Kidney (tissue), 14 donors: Measurements from ENCODE around the gene PA2G4. TPM values are rescaled to one million over a fixed set of nuclear protein-coding genes. Genes with fewer than 3 reads are reported as not detected.

ENCODE experiments used
- DNase-seq, 5 donors: peaks; one replicate each; pipeline ENCODE4 v3.0.0-alpha.2; 2013 to 2020
- FAIRE-seq: peaks from 2 replicates; lab custom pipeline; 2012; peaks lifted over from hg19 to GRCh38; lab: Jason Lieb, UNC
- H3K27ac ChIP-seq, 2 donors: one replicate each; pipeline ENCODE4 v1.7.0; 2013; ENCODE audit warnings: low read depth in 2 of 2, low read length in 2 of 2, inconsistent platforms in 1 of 2
- H3K27me3 ChIP-seq: one replicate; pipeline ENCODE4 v1.7.1; 2013; ENCODE audit warnings: low read length, inconsistent platforms; ENCODE audit not compliant: control insufficient read depth, insufficient read depth
- H3K36me3 ChIP-seq, 3 donors: one replicate each; pipeline versions ENCODE4 v1.7.0 to v1.7.1; 2013; ENCODE audit warnings: low read length in 3 of 3, control low read depth in 1 of 3, inconsistent platforms in 1 of 3; ENCODE audit not compliant: insufficient read depth in 3 of 3, control insufficient read depth in 2 of 3
- H3K4me1 ChIP-seq, 3 donors: one replicate each; pipeline versions ENCODE4 v1.7.0 to v1.7.1; 2013; ENCODE audit warnings: low read length in 3 of 3, inconsistent platforms in 1 of 3, low read depth in 1 of 3; ENCODE audit not compliant: control insufficient read depth in 2 of 3, insufficient read depth in 2 of 3
- H3K4me3 ChIP-seq, 3 donors: one replicate each; pipeline versions ENCODE4 v1.7.0 to v1.8.1; 2013; ENCODE audit warnings: low read length in 3 of 3, control low read depth in 1 of 3, inconsistent platforms in 1 of 3
- H3K9ac ChIP-seq, 3 donors: one replicate each; pipeline versions ENCODE4 v1.7.0 to v1.7.1; 2013; ENCODE audit warnings: low read length in 3 of 3, control low read depth in 1 of 3, inconsistent platforms in 1 of 3
- H3K9me3 ChIP-seq, 3 donors: one replicate each; pipeline versions ENCODE4 v1.7.0 to v1.7.1; 2013; ENCODE audit warnings: low read length in 3 of 3, control low read depth in 1 of 3, inconsistent platforms in 1 of 3; ENCODE audit not compliant: control insufficient read depth in 2 of 3, insufficient read depth in 1 of 3
- CTCF ChIP-seq: IDR thresholded peaks from 3 replicates; pipeline ENCODE4 v1.5.1; 2012; ENCODE audit warnings: mild to moderate bottlenecking, moderate library complexity, borderline replicate concordance; ENCODE audit not compliant: insufficient read depth; ENCODE audit errors: extremely low read depth
- intact Hi-C: fragments of 100-400 bp; cut with DNase I; formaldehyde crosslinking; loops from one replicate; pipeline ENCODE4 v1.11.1; 2022
- polyA plus RNA-seq: library from polyadenylated mRNA; stranded (reverse); fragments of 350-450 nt; fragmentation: Illumina TruSeq; extraction: RNeasy Lipid Tissue Mini Kit (QIAGEN cat#74804); gene quantifications from one replicate; pipeline ENCODE4 v1.2.3, GENCODE V29; 2014; ENCODE audit warnings: low read depth, low replicate concordance; ENCODE audit not compliant: insufficient read depth
- total RNA-seq: library from RNA; stranded (reverse); fragmentation: NEBNext Ultra II Directional; extraction: Animal tissue kit (Norgen Biotek cat#: 25700); gene quantifications from one replicate; pipeline ENCODE4 v1.2.1, GENCODE V29; 2021
- donor health status: control.
- donor health status: control.
- donor health status: control.
- donor health status: control.
- donor health status: control.
- donor health status: DM: yes; HTN: yes; CAD: no.
- donor health status: Normal renal cell carcinoma (clear cell type).

PA2G4 gene
- total and polyA plus RNA-seq, 2 donors from 2014 or later, result 72.4 to 76.8 TPM

DNA sequence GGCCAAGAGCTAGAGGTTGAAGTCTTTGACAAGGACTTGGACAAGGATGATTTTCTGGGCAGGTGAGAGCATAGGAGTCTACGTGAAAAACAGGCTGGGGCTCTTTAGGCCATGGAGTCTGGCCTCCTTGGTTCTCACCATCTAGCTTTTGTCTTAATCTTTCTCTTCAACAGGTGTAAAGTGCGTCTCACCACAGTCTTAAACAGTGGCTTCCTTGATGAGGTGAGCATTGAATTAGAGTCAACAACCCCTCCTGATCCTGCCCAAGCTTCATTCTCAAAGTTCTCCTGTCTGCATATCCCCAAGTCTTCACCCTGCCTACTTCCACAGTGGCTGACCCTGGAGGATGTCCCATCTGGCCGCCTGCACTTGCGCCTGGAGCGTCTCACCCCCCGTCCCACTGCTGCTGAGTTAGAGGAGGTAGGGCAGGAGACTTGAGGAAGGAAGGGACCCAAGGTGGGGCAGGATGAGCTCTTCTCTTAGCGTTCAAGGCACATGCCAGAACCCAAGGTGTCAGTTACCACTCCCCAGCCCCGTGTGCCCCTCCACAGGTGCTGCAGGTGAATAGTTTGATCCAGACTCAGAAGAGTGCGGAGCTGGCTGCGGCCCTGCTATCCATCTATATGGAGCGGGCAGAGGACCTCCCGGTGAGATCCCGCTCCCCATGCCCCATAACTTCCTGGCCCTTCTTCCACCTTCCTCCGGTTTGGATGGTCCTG lies 33.7 kb downstream of the PA2G4 start:
- peaks cover 6 to 42% (median 28%) of the 10 kb centered on the region in 3 donors for H3K36me3 ChIP-seq
- H3K27me3 ChIP-seq, result no peaks in the 10 kb centered on the region
- H3K4me3 ChIP-seq, result no peak overlapping the region
- no peak for TF ChIP-seq CTCF
- FAIRE-seq (no peak), DNase-seq (peak in 1 of 5 donors; percentile 52)
- intact Hi-C loops, result no loop called here
- H3K27ac ChIP-seq, result no peak overlapping the region
- H3K9me3 ChIP-seq, result no peaks in the 10 kb centered on the region
- H3K4me1 ChIP-seq, result no peaks in the 10 kb centered on the region
- H3K9ac ChIP-seq, result no peak overlapping the region

DNA sequence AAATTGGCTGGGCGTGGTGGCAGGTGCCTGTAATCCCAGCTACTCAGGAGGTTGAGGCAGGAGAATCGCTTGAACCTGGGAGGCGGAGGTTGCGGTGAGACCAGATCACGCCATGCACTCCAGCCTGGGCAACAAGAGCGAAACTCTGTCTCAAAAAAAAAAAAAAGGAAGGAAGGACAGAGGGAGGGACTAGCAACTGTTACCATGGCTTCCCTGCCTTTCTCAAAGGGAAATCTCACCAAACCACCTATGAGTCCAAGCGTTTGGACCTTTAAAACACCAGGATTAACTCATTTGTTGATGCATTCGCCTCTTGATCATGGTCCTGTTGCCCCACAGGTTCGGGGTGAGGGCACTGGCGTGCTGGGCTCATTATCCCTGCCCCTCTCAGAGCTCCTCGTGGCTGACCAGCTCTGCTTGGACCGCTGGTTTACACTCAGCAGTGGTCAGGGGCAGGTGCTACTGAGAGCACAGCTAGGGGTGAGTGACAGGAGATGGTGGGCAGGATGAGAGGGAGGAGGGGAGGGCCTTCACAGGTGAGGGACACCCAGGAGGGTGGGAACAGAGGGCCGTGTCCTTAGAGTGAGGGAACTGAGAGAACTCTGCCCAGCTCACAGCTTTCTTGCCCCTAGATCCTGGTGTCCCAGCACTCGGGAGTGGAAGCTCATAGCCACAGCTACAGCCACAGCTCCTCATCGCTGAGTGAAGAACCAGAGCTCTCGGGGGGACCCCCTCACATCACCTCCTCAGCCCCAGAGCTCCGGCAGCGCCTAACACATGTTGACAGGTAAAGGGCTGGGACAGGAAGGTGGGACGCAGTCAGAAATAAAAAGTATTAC lies 37.8 kb downstream of the PA2G4 start:
- Histone ChIP-seq H3K4me3 (no peak overlapping the region), H3K36me3 (peaks cover 4 to 31% (median 30%) of the 10 kb centered on the region in 3 donors), H3K27ac (no peak overlapping the region), H3K27me3 (no peaks in the 10 kb centered on the region), H3K9me3 (no peaks in the 10 kb centered on the region), H3K4me1 (peaks cover 0 to 7% (median 2%) of the 10 kb centered on the region in 3 donors), H3K9ac (no peak overlapping the region)
- intact Hi-C loops, result no loop called here
- peak in 1 of 5 donors; percentile 44 for DNase-seq
- TF ChIP-seq CTCF, result no peak
- FAIRE-seq, result no peak

DNA sequence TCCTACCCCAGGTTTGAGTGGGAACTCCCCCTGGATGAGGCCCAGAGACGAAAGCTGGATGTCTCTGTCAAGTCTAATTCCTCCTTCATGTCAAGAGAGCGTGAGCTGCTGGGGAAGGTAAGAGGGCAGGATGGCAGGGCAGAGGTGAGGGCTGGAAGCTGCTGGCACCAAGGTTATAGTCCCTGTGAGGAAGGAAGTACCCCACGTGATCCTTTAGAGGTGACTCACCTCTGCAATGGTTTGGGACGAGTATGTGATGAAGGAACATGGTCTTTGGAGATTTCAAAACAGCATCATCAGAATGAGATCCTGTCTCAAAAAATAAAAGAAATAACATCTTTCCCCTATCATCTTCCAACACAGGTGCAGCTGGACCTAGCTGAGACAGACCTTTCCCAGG lies 38.9 kb downstream of the PA2G4 start:
- intact Hi-C loops, result no loop called here
- TF ChIP-seq CTCF, result no peak
- DNase-seq (no peak), FAIRE-seq (no peak)
- Histone ChIP-seq H3K27ac (no peak overlapping the region), H3K9me3 (no peaks in the 10 kb centered on the region), H3K27me3 (no peaks in the 10 kb centered on the region), H3K4me1 (peaks cover 0 to 7% (median 2%) of the 10 kb centered on the region in 3 donors), H3K9ac (no peak overlapping the region), H3K4me3 (no peak overlapping the region), H3K36me3 (peaks cover 2 to 26% (median 21%) of the 10 kb centered on the region in 3 donors)
